Middle frontal gyrus (tissue), 1 donor: ENCODE data around the gene LTF.
"Not testable (repeated sequence)": the region's sequence is repeated elsewhere in the genome, so short reads cannot be mapped to it uniquely, and the experiment has no call there.

Experiments
- DNase-seq: peaks from one replicate; pipeline ENCODE4 v3.0.0-alpha.2; 2015; ENCODE audit warnings: low spot score; ENCODE audit errors: extremely low spot score

LTF gene

DNA sequence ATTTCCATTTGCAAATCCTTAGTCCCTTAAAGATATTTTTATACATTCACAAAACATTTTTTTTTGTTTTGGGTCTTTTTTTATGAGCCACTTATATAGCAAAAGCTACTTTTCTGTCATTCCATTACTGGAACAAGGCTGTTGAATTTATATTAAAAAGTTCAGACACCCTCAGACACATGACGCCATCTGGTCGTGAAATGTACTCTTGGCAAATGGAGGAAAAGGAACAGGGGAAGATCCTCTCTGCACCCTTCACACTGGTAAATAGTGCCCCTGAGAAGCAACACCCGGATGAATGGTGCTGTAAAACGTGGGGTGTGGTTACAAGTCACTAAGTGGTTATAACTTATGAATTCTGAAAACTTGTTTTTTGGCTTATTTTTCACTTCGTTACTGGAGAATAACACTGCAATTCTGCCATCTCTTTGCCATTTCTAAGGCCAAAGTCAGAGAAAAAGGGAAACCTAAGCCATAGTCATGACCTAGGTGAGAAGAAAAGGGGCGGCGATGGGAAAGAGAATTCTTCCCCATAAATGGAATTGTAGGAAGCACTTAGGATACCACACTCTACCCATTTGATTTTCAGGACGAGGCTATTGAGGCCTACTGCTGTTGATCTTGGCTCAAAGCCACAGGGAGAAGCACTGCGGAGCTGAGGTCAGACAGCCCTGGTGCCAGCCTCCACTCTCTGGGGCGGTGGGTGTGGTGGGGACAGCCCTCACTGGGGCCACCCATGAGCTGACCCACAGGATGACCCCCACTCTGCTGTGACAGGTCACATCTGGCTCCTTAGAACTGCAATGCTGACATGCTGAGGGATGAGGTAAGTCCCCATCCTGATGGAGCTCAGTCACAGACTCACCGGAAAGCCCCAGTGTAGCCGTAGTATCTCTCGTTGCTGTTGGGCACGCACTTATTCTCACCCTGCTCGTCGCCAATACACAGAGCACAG is 21.9 kb downstream of the LTF start:
- no peak for DNase-seq

DNA sequence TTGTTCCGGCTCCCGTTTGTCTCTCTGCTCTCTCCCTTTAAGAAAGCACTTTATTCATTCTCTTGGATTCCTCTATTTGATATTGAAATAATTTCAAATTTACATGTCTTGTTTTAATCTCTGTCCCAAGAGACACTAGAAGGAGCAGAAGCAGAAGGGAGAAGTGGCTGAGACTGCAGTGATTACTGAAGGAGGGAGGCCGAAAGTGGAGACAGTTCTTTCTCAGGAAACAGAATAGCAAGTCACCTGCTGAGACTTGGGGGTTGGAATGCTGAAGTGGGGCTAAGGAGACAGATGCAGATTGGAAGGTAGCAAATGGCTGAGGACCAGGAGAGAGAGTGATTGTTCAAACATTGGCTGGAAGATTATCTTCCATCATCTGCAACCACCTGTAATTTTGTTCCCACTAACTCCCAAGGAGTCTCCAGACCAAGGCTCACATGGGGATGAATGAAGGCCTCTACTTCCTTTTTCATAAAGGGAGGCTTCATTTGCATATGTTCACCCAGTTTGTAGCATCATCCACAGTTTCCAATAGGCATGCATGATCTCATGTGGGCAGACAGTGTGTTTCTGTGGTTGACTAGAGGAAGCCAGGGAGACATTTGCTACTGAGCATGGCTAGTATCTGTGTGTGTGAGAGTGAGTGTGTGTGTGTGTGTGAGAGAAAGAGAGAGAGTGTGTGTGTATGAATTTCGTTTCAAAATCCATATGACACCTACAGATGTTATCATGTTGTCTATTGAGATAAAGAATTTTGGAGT is 24.0 kb downstream of the LTF start:
- no peak for DNase-seq

DNA sequence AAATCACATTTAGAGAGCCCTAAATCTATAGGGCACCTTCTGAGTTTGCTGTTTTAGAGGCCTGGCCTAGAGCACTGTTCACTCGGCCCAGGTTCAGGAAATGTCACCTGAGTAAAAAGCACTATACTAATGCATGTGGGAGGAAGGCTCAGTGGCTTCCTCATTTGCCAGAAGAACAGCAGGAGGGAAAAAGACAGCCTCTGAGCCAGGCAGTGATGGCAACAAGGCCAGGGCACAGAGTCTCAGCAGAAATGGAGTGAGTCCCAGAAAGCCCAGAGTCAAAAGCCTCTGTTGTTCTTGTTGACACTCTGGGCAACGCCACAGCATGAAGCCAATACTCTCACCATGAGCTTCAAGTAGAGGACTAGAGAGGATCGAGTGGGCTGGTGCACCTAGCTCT is 25.9 kb downstream of the LTF start:
- DNase-seq = no peak

DNA sequence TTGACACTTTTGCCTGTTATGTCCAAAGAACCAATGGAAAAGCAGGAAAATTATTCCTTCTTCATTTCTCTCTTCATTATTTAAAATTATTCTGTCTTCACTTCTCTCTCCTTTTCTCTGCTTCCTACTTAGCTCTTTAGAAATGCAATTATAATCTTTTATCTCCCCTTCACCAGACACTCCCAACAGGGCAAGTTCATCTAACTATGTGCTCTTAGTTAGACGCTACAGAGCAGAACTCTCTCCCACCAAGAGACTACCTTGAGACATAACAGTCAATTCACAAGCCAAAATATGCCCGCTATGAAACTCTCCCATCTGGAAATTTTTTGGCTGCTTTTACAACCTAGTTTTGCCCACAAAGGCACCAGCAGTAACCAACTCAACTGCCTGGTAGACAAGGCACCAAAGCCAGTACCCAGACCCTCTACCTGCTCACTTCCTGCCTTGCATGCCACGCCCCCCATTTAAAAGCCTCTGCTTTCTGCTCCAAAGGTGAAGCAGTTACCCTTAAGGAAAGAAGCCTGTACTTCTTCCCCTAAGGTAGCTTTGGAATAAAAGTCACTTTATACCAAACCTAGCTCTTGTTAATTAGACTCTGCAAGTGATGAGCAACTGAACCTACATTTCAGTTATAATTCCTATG is 29.5 kb downstream of the LTF start:
- DNase-seq = no peak

DNA sequence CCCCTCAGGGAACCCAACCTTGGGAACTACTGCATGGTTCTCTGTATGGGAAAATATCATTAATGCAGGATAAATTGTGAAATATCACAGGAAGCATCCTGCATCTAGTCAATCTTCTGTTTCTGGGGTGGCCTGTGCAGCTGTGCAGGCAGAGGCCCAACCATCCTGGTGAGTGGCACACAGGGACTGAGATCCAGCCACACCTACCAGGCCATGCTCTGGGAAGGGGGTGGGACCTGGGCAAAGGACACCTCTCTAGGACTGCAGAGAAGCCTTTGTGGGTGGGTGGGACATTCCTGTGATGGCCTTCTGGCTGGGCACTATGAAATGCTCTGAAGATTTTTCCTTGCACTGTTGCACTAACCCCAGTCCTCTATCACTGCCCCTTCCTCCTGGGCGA is 30.9 kb downstream of the LTF start:
- DNase-seq = no peak

DNA sequence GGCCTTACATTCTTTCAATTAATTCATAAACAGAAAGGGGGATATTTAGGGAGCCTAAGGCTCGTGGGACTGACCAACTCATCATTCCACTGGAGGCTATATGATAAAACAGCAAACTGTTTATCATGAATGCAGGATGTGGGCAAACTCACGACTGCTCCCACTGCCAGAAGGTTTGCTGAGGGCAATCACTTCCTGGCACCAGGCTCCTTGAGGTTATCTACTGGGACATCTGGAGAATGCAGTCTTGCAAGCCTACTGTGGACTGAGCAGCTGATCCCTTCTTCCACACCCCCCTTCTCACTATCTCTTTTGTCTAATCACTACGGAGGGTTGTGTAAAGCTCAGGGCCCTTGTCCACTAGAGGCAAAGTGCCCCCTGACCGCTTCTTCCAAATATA is 31.6 kb downstream of the LTF start:
- not testable (repeated sequence) for DNase-seq

DNA sequence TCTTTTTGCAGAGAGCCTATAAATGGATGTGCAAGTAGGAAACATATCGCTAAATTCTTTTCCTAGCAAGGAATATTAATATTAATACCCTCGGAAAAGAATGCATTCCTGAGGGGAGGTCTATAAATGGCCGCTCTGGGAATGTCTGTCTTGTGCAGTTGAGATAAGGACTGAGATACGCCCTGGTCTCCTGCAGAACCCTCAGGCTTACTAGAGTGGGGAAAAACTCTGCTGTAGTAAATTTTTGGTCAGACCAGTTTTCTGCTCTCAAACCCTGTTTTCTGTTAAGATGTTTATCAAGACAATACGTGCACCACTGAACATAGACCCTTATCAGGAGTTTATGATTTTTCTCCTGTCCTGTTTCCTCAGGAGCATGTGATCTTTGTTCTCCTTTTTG is 32.8 kb downstream of the LTF start:
- DNase-seq = not testable (repeated sequence)

DNA sequence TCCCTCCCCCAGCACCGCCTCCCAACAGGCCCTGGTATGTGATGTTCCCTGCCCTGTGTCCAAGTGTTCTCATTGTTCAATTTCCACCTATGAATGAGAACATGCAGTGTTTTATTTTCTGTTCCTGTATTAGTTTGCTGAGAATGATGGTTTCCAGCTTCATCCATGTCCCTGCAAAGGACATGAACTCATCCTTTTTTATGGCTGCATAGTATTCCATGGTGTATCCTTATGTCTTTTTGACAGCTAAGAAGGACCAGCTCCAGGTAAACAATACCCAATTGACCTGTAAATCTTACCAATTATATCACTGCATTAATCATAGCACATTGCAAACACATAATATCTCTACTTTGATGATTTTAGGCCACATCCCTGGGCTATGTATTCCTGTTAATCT is 33.8 kb downstream of the LTF start:
- DNase-seq = not testable (repeated sequence)

DNA sequence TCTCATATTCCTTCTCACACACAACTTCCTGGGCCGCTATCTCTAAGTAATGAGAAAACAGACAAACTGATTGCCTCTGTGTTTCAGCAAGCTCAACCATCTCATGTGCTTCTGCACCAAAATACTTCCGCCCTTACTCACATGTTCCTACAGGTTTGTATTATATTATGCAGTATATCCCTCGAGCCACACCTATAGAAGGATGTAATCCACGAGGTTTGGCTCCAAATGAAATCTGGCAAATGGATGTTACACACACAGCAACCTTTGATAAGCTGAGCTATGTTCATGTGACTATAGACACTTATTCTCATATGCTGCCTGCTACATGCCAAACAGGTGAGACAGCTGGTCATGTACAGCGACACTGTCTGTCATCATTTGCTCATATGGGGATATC is 35.0 kb downstream of the LTF start:
- no peak for DNase-seq

DNA sequence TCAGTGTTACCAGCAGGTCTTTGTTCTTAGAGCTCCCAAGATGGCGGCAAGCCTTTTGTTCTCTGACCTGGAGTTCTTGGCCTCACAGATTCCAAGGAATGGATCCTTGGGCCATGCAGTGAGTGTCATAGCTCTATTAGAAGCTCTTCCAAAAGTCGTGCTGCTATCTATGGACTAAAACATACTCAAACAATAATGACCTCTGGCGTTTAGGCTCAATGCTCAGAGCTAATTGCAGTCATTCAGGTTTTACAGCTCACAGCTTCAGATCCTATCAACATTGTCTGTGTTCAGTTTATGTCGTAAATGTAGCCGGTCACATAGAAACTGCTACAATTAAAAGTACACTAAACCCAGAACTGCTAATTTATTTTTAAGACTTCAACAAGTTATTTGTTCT is 35.5 kb downstream of the LTF start:
- DNase-seq = no peak

DNA sequence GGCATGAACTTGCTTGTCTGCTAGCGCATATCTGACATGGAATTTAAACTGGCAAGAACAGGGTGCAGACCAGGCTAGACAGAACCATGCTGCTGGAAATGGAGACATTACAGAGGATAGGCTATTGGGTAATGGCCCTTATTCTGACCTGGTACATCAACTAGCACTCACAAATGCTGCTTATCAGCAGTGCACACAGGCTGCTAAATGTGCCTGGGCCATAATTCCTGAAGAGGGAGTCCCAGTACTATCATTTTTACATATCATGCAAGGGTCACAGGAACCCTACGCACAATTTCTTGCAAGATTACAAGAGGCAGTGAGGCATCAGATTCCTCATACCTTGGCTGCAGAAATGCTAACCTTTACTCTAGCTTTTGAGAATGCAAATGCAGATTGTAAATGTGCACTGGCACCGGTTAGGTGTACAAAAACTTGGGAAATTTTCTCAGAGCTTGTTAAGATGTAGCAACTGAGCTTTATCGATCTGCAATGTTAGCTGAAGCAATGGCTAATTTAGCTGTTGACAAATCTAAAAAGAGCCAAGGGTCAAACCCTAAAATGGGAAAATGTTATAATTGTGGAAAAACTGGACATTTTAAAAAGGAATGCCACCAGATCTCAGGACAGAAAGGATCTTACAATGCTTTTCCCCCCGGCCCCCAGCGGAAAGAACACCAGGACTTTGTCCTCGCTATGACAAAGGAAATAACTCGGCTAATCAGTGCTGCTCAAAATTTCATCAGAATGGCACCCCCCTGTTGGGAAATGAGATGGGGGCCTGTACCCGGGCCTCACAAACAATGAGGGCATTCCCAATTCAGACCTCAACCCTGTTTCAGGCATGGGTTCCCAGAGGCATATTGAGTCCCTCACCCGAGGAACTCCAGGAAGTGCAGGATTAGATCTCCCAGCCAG is 36.5 kb downstream of the LTF start:
- DNase-seq = no peak

DNA sequence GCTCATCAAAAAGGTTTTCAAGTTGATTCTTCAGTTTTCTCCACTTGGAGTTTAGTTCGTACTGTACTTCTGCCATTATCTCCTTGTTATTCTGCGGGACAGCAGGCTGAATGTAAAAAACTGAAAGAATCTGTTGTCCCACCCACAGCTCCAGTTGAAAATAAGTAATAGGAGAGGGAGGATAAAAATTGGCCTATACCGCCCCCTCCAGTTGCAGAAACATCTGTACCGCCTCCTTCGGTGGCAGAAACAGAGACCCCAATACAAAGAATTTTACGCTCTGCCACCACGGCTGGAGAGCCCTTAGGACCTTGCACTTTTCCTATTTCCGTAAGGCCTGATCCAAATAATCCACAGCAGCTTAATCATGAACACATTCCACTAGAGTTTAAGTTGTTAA is 37.3 kb downstream of the LTF start:
- DNase-seq = not testable (repeated sequence)

DNA sequence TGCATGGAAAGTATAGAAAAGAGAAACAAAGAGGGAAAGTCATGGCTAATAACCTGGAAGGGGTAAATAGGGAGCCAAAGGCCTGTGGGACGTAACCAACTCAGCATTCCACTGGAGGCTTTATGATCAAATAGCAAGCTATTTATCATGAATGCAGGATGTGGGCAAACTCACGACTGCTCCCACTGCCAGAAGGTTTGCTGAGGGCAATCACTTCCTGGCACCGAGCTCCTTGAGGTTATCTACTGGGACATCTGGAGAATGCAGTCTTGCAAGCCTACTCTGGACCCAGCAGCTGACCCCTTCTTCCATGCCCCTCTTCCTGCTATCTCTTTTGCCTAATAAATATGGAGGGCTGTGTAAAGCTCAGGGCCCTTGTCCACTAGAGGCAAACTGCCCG is 38.2 kb downstream of the LTF start:
- DNase-seq = not testable (repeated sequence)

DNA sequence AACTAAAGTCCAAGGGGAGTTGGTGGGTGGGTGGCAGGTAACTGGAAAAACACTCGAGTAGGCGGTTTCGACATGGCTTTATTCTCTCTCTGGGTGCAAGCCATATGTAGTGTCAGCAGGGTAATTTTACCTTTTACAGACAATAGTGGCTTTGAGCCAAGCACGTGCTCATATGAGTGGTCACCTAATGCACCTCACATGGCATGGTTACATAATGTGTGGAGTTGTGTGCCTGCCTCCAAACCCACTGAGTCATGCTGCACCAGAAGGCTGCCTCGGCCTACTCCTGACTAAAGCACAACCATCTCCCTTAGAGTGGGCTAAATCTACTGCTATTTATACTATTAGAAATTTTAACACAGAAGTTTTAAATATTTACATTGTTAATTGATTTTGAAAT is 41.1 kb downstream of the LTF start:
- no peak for DNase-seq

DNA sequence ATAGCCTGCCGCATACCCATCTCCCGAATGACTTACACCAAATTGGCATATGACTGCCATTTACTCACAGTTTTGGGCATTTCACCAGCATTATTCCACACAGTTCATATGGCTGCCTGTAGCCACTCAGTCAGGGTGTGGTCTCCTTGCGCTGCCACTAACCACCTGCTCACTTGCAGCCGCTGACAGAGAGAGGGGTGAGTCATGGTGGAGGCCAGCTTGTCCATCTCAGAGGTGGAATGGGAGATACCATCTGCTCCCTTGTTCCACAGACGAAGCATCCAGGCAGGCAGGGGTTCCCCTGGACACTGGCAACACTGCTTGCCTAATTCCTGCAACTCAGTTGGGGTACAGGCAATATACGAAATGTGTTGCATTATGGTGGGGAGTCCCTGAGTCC is 42.1 kb downstream of the LTF start:
- no peak for DNase-seq

DNA sequence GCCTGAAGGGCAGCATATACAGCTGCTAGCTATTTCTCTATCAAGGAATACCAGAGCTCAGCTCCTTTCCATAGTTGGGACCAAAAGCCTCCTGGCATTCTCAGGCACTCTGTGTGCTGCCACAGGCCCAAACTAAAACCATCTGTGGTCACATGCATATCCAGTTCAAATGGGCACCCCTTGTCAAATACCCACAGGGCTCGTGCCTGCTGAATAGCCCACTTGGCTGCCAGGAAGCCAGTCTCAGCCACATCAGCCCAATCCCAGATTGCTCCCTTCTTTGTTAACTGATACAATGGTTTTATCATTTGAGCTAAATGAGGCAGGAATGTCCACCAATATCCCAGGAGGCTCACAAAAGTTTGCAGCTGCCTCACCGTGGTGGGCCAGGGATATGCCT is 43.8 kb downstream of the LTF start:
- DNase-seq = no peak

DNA sequence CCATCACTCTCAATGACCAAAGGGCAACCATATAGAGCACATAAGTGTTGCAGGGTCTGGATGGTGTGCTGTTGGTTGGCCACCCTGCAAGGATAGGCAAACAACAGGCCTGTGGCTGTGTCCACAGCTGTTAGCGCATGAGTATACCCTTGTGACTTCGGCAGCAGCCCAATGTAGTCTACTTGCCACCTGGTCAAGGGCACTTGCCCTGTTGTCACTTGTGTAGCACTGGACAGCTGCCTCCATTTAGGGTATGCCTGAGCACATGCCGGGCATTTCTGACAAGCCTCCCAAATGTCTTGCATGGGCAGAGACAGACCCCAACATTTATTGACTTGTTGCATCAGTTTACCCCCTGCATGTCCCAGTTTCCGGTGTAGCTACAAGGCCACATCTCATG is 44.9 kb downstream of the LTF start:
- no peak for DNase-seq

DNA sequence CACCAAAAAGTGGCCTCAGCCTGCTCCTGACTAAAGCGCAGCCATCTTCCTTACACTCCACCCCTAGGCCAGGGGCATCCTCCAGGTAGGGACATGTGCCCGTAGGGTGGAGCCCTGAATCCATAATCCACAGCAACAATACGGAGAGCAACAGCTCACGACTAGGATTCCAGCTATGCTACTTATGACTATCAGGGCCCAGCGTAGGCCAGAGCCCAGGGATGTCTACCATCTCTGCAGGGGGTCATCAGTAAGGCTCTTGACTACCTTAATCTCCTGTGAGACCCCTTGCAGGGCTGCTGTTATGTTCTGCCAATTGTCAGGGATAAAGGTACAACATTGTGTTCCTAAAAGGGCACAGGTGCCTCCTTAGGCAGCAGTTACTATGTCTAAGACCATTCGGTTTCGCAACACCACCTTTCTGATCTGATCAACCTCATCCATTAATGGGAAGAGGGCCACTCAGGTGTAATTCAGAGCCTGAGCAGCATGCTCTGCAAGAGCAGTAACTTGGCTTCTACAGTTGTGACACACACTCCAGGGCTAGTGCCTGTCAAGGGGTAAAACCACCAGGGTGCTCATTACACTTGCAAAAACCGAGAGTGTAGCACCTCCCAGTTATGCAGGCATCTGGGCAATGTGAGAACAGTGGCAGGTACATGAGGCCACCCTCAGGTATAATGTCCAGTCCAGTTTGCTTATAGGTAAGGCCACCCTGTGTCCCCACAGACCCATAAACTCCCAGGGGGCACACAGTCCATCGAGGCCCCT is 46.7 kb downstream of the LTF start:
- no peak for DNase-seq

DNA sequence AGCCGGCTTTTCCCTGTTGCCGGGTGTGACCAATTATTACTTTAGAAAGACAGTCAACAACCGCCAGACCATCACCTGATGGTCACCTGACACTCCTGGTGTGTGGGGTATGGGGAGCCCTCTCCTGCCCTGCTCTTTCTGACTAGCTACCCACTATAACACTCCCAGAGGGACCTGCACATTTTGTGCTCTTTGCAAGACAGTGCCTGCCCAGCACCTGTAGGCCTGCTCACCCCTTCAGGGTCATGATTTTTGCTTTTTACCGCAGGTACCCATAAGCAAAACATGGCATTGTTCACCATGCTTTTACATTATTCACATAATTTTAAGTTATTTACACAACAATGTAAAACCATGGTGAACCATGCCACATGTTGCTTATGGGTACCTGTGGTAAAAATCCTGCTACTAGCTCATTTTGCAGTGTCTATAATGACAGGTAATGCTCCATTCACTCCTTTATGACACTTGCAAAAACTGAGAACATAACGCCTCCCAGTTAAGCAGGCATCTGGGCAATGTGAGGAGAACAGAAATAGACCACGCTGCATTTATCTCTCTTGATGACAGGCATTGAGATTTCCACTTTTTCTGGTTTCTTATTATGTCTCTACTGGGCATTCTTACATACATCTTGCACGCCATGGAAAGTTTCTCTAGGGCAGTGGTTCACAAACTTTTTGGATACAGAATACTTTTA is 47.7 kb downstream of the LTF start:
- DNase-seq = no peak
